ENCODE measurements around the gene NACAD.

Gene NACAD

DNA sequence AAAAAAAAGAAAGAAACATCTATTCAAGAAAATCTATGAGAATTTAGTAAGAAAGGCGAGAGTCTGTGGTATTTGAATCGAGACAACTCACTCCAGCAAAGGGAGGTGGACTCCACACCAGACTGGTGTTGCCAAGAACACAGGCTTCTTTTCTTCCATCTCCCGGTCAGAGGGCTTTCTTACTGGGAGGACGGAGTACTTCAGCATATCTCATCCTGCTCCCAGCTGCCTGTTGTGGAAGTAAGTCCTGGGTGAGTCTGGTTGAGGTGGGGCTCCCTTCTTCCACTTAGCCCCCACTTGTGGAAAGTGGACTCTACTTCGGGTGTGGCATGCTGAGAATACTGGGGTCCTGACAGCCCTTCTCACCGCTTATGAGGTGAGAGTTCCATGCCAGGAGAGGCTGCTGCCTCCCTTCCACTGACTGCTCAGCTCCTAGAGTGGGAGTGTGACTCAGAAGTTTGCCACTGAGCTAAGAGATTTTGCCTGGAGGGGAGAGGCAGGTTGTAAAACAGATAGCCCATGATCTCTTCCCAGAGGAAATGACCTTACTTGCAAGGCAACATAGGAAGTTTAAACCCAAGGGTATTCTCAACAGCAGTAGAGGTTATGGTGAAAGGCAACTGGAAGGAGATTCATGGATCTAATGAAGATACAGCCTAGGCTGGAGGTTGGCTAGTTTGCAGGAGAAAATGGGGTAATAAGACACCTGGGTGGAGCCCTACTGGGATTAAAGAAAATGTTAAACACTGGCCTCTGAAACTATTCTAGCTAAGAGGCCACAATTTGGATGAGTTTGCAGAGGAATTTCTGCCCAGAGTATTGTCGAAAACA is 3.5 kb upstream of the NACAD start:
- no peak for DNase-seq (ENCODE audit: low read depth in 2 of 2)

DNA sequence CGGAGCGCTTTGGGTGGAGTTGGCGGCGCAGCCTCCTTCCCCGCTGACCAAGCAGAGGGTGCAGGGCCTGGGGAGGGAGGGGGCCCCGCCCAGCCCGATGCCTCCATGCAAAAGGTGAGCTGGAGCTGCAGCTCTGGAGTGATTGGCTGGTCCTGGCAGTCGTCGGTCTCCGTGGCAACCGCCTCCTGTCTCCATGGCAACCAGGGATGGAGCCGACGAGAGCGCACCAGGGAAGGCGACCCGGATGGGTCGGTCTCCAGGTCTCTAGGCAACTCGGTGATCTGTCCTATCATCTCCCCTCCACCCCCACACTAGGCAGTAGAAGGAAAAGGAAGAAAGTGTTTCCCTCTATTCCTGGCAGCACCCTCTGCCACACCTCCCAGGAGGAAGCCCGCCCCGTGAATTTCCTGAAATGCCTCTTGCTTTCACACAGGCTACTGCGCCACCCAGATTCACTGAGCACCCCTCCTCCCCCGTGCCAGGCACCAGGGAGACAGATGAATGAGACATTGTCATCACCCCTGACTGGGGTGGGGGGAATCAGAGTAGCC is 647 bp upstream of the NACAD start:
- DNase-seq (ENCODE audit: low read depth in 2 of 2), result peak; percentile 20 to 28

DNA sequence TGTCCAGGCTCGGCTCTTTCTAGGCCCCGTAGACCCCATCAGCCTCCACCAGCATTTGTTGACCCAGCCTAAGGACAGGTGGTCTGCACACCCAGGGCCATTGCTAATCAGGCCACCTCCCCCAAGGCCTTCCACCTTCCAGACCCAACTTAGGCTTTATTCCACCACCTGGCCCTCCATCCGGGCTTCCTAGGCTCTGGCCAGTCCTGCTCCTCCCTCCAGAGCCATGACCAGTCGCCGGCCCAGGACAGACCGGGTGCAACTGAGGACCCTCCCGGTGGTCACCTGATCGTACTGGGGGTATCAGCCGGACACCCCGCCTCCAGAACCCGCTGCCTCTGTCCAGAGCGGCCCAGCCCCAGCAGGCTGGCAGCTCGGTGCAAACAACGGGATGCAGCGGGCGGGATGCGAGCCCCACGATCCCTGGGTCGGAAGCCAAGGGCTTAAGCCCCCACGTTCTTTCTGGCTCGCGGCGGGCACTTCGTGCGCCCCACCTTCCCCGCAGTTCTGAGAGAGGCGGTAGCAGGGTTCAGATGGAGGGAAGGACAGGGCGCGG is 545 bp downstream of the NACAD start:
- DNase-seq (ENCODE audit: low read depth in 2 of 2), result no peak

DNA sequence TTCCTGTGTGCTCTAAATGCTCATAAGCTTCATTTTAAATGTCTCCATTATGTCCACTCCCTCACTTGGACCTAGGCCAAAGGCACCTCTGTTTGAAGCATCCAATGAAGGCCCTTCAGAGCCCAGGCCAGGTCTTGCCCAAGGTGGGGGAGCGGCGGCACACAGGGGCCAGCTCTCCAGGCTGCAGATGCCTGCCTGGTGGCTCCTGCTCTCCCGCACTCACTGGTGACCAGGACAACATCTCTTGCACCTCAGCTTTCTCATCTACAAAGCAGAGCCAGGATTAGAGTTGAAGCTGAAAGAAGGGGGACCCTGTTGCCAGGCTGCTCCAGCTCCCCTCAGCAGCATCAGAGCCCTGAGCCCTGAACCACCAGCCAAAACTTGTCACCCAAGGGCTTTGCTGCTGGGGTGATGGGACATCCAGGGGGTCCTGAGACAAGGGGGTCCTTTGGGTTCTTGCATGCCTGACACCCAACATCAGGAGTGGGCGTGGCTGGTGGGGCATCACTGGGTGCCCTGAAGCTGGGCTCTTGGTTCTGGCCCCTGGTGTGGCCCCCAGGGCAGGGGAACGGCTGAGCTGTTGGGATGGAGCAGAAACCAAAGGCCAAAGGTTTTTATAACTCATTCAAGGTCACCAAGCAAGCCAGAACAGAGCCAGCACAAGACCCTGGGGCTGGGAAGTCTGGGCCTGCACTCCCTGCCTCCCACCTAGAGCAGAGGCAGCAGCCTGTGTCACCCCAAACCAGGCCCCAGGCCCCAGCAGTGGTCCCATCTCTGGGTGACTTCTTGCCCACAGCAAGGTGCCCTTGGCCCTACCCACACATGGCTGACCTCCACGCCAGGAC is 1.2 kb downstream of the NACAD start:
- DNase-seq (ENCODE audit: low read depth in 2 of 2), result no peak

DNA sequence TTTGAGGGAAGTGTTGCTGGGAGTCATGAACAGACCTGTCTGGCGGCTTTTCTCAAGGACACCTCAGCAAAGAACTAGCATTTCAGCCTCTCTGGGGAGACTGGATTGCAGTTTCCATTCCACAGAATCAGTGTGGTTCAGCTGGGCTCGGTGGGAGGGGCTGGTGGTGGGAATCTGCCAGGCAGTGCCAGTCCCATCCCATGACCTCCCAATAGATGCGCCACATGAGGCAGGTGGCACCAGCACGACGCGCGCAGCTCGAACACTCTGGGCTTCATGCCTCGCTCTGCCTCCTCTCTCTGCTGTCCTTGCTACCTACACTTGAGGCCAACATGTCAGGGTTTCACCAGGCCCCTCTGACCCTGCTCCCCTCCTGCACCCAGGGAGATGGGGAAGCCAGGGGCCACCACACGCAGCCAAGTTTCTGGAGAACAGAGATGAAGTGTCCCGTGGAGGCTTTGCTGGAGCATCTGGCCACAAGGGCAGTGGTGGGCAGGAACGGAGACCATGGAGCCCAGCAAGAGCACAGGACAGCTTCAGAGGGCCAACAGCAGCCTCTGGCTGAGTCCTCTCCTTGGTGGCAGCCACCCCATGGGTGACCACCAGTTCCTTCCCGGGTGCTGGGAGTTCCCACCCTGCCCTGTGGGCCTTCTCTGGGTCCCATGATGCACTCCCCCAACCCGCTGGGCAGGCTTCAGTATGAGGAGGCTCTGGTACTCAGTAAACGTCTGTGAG is 2.3 kb downstream of the NACAD start:
- DNase-seq (ENCODE audit: low read depth in 2 of 2), result no peak

DNA sequence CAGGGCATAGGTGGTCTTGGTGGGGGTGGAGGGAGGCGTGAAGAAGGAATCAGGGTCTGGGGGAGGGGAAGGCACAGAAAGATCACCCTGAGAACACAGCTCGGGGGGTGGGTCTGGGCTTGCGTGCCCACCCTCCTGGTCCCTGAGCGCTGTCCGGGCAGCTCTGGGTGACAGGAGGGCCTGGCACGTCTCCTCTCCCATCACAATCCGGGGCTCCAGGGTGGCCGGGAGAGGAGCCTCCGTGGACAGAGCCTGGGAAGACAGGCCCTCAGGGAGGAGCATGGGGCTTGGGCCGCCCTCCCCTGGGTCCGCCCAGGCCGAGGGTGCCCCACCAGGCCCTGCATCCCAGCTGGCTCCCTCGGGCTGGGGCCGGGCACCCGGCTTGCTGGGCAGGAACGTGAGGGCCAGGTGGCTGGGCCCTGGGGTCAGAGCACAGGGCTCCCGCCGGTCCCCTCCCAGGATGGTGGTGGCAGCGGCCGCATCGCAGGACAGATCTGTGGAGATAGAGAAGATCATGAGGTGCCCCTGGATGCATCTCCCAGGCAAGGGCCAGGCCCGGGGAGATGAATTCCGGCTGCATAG is 3.1 kb downstream of the NACAD start:
- DNase-seq (ENCODE audit: low read depth in 2 of 2), result no peak

DNA sequence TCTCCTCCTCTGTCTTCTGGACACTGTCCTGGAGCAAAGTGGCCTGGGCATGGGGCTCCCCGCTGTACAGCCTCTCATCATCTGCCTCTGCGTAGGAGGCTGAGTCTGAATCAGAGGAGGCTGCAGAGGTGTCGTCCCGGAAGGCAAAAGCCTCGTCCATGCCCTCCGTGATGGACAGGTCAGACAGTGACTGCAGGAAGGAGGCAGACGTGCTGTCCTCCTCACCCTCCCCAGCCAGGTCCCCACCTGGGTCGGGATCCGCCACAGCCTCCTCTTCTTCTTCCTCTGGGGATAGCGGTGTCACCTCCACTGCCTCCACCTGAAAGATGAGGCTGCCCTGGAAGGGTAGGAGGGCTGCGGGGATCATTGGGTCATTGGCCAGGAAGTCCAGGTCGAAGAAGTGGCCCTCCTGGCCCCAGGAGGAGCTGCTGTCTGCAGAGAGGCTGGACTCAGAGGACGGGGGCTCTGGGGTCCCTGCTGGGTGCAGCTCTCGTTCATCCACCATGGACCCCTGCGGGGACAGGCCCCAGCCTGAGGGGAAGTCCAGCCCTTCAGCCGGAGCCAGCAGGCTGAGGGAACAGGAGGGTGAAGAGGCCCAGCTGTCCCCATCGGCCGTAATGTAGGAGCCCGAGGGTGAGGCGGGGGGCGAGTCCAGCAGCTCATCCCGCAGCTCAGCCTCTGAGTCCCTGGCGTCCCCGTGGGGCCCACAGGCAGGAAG is 3.7 kb downstream of the NACAD start:
- no peak for DNase-seq (ENCODE audit: low read depth in 2 of 2)

DNA sequence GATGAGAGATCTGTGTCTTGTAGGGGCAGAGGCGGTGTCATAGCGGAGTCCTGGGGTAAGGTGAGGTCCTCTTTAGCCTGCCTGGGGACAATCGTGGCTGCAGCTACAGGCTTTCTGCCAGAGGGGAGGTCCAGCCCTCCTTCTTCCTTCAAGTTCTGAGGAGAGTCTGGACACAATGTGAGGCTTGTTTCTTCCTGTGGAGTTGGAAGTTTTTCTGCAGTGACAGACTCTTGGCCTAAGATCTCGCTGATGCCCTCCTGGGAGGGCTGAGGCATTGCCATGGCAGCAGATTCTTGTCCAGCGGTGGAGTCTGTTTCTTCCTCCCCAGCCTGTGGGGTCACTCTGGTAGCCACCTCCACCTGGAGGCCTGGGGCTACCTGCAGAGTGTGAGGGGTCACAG is 4.4 kb downstream of the NACAD start:
- no peak for DNase-seq (ENCODE audit: low read depth in 2 of 2)

DNA sequence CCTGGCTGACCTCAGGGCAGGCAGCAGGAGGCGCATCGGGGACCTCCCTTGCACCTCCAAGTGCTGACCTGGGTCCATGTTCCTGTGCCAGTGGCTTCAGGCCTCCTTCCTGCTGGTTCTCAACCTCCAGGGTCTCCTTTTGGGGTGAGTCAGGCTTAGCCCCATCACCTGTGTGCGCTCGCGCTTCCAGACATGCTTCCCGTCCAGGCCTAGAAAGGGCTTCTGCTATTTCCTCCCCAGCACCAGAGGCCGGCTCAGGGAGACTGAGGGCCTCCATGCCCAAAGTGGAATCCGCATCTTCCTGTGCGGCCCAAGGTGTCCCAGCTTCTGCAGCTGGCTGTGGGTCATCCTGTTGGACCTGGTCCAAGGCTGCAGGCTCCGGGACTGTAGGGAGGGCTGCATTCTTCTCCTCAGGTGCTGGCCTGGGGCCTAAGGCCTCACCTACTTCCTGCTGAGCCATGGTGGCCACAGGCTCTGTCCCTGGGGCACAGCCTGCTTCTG is 5.9 kb downstream of the NACAD start:
- no peak for DNase-seq (ENCODE audit: low read depth in 2 of 2)

DNA sequence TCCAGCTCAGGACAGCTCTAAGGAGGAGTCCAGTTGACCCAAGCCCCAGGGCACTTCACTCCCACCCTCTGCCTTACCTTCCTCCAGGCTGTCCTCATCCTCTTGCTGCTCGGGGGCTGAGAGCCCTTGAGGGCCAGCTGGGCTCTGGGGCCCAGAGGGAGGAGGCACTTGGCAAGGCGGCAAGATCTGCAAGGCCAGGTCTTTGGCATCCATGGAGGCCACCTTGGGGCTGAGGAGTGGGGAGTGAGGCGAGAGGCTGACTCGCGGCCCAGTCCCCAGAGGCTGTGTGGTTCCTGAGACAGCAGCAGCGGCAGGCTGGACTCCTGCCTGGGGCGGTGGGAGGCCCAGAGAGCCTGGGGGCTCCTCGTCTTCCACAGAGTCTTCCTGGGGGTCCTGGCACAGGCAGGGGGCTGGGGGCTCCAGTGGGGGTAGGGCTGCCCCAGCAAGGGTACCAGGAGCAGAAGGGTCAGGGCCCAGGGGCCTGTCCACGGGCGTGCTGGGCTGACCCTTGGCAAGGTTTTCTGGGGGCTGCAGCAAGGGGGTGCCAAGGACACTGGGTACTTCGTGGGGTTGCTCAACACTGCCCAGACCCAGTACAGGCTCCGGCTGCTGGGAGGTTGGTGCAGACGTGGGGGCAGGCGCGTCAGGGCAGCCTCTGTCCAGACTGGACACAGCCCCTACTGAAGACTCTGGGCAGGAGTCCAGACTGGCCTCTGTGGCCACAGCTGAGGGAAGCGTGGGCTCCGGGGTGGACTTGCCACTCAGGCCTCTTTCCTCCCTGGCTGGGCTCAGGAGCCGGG is 6.5 kb downstream of the NACAD start:
- no peak for DNase-seq (ENCODE audit: low read depth in 2 of 2)

DNA sequence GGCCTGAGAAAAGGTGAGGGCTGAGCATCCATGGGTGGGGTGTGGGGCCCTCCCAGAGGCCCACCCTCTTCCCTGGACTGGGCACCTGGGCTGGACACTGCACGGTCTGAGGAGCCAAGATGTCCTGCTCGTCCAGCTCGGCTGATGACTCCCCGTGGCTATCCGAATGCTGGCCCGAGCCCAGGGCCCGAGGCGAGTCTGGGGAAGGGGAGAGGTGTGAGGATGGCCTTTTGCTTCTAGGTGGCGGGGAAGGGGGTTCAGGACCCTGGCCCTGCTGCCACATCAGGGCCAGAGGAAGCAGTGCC is 7.1 kb downstream of the NACAD start:
- no peak for DNase-seq (ENCODE audit: low read depth in 2 of 2)

DNA sequence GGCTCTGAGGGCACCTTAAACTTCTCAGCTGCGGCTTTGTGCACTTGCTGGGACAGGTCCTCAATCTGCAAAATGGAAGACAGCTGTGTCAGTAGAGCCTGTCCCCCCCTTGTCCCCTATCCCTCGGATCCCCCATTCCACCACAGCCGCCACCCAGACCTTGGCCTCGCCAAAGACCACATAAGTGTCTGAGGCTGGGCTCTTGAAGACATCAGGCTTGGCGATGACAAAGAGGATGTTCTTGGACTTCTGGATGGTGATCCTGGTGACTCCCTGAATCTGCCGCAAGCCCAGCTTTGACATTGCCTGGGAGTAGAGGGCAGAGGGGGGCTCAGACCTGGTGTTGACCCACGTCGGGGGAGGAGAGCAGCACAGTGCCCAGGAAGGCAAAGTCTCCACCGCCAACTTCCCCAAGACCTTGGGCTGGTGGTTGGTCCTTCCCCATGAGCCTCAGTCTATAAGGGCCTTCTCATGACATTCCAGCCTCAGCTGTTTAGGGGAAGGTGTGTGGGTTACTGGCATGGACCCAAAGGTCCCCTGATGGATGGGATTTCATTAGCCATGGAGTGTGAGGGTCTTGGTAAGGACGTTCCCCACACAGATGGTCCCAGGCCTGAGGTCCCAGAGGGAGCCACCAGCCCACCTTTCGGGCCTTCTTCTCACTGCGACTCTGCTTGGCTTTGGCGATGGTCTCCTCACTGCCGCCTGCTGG is 7.7 kb downstream of the NACAD start:
- no peak for DNase-seq (ENCODE audit: low read depth in 2 of 2)

DNA sequence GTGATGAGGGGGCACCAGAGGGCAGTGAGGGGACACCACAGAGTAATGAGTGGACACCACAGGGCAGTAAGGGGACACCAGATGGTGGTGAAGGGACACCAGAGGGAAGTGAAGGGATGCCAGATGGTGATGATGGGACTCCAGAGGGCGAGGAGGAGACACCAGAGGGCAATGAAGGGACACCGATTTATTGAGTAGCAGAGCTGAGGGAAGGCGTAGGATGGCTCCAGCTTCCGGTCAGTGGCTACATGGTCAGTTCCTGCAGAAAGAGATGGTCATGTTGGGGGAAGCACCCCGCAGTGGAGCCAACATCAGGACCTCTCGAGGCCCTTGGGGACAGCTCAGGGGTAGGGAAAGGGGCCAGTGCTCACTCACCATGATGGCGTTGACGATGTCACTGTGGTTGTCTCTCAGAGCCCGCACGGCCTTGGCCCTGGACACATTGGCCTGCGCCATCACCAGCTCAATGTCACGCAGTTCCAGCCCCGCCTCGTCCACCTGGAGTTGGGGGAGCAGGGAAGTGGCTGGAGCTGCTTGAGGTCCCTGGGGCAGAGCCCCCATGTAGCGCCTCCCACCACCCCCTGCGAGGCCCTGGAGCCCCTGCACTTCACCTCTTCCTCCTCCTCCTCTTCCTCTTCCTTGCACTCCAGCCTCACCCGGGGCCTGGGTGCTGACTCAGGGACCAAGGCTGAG is 8.4 kb downstream of the NACAD start:
- DNase-seq (ENCODE audit: low read depth in 2 of 2), result no peak

DNA sequence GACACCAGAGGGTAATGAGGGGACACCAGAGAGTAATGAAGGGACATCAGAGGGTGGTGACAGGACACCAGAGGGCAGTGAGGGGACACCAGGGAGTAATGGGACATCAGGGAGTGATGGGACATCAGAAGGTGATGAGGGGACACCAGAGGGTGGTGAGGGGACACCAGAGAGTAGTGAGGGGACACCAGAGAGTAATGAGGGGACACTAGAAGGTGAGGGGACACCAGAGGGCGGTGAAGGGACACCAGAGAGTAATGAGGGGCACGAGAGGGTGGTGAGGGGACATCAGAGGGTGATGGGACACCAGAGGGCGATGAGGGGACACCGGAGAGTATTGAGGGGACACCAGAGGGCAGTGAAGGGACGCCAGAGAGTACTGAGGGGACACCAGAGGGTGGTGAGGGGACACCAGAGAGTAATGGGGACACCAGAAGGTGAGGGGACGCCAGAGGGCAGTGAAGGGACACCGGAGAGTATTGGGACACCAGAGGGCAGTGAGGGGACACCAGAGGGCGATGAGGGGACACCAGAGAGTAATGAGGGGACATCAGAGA is 10.6 kb downstream of the NACAD start:
- no peak for DNase-seq (ENCODE audit: low read depth in 2 of 2)

DNA sequence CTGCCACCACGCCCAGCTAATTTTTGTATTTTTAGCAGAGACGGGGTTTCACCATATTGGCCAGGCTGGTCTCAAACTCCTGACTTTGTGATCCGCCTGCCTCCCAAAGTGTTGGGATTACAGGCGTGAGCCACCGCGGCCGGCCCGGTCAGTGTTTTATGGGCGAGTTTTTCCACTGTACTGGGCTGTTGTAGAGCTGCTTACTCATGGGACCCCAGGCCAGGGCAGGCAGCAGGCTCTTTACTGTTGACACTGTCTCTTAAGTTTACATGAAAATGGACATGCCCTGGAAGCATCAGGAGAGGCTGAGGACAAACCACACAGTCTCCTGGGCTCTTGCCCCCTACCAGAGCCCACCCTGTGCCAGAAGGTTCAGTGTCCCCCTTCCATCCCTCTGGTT is 11.2 kb downstream of the NACAD start:
- DNase-seq (ENCODE audit: low read depth in 2 of 2), result no peak

DNA sequence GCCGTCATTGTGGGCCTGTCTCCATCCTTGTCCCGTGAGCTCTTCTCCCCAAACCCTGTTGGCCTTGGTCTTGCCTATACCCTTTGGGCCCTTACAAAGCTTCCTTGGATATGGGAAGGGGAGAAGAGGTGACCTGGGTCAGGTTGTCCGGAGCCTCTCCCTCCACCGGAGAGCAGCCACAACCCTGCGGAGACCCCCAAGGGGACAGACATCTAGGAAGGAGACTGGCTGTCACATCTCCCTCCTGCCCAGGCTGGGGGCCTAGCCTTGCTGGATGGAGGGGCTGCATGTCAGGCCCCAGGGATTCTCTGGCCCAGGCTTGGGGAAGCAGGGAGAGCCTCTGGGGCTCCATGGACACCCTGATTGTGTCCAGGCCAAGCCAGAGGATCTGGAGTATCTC is 11.8 kb downstream of the NACAD start:
- DNase-seq (ENCODE audit: low read depth in 2 of 2), result no peak

DNA sequence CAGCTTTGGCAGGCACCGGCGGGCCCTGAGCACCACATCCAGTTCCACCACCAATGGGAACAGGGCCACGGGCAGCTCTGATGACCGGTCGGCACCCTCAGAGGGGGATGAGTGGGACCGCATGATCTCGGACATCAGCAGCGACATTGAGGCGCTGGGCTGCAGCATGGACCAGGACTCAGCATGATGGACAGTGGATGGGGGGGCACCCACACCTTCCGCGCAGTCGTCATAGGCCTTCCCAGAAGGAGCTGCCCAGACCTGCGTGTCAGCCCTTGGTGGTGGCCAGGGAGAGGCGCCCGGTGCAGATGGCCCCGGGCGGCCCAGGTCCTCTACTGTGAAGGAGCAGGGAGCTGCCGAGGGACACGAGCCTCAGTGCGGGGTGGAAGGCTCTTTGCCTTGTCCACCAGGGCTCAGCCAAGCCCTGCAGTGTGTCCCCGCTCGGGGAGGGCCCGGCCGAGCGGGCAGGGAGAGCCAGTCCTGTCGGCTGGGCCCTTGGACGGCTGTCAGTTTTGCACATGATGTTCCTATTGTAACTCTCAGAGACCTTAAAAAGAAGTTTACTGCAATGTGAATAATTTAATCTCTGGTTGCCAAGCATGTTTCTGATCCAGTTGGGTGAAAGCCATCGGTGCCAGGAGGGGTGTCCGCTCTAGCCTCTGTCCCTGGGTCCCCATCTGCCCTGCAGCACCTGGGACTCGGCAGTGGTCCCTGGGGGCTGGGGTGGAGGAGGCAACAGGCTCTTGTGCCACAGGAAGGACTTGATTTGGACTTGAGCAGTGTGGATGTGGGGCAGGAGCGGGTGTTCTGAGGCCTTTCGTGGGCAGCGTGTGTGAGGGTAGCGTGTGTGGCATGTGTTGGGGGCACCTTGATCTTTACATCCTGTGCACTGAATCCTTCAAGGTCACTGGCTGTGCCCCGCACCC is 12.6 kb downstream of the NACAD start:
- DNase-seq (ENCODE audit: low read depth in 2 of 2), result no peak

DNA sequence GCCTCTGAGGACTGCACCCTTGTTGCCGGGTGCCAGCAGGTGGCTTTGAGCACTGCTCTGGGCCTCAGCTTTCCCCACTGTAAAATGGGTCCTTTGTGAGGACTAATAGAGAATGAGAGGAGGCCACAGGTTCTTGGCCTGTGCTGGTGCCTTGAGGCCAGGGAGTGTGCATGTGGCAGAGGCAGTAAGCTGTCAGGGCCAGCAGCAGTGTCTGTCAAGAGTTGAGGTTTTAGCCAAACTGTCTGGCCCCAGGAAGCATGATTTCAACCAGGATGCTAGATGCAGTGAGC is 13.5 kb downstream of the NACAD start:
- no peak for DNase-seq (ENCODE audit: low read depth in 2 of 2)

All from stimulated activated CD8-positive, alpha-beta memory T cell treated with anti-CD3 and anti-CD28 coated beads, Interleukin-7, amount 100 ng/mL, for 1 hour (primary cell).